Left hindlimb (tissue), 1 donor: ENCODE data around the gene MAP3K5.

Experiments used
- DNase-seq: peaks from one replicate; pipeline ENCODE4 v3.0.0-alpha.2; 2018

The MAP3K5 gene

GRCh38 chr6:136672144-136672543 lies 120.1 kb downstream of the MAP3K5 start:
- DNase-seq: no peak

DNA sequence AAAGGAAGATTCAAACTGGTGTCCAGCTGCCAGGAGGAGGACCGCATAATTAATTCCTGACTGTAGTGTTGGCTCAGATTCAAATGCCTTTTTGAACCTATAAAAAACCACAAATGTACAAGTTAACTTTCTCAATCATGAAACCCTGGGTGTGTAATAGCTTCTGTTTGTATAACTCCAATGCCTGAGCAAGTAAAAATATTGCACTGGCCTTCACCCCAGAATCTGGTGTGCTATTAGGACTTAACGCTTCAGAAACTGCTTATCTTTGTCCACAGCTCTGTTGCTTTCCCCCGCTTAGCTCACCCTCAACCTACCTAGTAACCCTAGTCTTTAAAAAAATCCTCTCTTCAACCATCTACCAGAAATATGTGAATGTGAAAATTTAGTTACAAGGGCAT lies 123.0 kb downstream of the MAP3K5 start:
- DNase-seq: no peak

- no peak for DNase-seq
Measured at GRCh38 chr6:136668571-136668970, 123.7 kb downstream of the MAP3K5 start.

- no peak for DNase-seq
Measured at GRCh38 chr6:136666041-136666440, 126.2 kb downstream of the MAP3K5 start.

DNA sequence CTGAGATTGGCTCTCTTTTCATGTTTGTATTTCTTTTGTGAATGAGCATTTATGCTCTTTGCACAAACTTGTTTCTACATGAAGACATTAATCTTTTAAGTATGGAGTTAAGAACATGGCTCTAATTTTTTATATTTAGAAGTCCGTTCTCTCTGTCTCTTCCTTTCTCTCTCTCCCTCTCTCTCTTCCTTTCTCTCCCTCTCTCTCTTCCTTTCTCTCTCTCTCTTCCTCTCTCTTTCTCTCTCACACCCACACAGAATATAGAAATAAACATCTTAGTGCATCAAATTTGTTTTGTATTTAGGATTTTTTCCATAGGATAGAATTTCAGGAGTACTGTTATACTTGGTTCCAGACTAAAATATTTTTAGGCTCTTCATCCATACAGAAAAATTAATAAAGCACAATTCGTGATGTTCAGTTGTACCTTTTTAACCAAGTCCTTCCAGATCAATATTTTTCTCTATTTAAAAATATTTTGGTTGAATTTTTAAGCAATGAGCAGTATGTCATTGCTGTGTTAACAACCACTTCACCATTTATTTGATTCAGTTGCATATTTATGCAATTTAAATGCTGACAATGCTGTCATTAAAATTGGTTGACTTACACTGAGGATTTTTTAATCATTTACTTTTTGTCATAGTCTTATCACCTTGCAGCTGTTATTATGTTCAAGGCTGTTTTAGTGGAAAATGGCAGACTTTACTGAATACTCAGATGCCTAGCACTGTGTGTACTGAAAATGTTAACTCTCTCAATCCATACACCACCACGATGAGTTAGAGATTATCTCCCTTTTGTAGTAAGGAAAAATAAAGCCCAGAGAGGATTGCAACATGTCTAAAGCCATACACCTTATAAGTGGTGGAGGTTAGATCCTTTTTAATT lies 129.7 kb downstream of the MAP3K5 start:
- DNase-seq: no peak

DNA sequence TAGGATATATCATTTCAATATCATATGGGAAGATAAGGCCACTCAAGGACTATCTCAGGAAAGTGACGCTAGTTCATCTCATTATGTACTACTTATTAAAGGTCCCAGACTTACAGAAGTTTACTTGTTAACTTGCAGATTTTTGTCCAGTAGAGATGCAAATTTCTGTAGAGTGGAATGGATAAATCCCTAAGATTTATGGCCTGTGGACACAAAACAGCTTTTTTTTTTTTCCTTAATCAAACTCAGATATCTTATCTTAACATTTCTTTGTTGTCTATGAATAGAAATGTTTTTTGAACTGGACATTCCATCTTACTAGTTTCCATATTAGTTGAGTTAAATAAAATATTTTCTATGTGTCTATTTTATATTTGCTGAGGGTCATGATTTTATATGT lies 131.6 kb downstream of the MAP3K5 start:
- no peak for DNase-seq

- no peak for DNase-seq
Measured at GRCh38 chr6:136659991-136660499, 132.2 kb downstream of the MAP3K5 start.

GRCh38 chr6:136658711-136659110 lies 133.6 kb downstream of the MAP3K5 start:
- no peak for DNase-seq

DNA sequence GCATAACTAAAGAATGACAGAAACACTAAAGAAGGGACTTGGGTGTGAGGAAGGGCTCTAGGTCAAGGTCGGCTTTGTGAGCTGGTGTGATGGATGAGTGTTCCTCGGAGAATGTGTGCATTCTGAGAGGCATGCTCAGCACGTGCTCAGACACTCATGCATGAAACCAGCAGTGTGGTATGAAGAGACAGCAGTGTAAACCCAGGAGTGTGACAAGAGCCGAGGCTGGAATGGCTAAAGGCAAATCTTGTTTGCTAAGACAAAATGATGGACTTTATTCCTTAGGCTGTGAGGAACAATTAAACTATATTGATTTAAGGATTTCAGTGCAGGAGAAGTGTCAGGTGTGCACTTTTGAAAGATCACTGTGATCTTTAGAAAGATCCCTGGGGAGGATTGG lies 134.6 kb downstream of the MAP3K5 start:
- no peak for DNase-seq

- DNase-seq: no peak
Measured at GRCh38 chr6:136656121-136656520, 136.2 kb downstream of the MAP3K5 start.

DNA sequence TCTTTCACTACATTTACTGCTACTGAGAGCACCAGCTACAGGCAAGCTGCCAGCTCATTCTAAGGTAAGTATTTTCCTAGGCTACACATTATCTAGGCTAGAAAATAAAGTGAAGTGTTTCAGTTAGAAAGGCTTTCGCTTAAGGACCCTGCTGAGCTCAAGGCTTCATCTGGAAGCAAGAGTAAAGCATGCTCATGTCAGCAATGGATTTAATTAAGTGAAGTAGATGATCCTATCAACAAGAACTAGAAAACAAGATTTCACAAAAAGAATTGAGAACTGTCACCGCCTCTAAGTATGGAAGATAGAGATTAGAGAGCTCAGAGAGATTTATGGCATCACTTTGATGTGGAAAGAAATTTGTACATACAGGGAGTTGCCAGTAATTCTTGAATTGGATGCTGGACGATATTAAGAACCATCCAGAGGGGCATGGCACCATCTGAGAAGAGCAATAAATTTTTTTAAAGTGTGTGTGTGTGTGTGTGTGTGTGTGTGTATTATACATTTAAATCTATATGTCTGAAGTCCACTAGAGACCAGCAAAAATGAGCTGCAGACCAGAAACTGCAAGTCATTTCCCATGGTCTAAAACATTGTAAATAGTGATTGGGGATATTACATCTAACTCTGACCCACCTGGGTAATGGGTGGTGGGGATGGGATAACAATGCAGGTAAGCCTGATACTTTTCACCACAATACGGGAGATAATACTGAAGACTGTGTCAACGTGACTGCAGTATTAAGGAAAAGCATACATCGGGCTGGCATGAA lies 136.8 kb downstream of the MAP3K5 start:
- no peak for DNase-seq

GRCh38 chr6:136654086-136654485 lies 138.2 kb downstream of the MAP3K5 start:
- no peak for DNase-seq

DNA sequence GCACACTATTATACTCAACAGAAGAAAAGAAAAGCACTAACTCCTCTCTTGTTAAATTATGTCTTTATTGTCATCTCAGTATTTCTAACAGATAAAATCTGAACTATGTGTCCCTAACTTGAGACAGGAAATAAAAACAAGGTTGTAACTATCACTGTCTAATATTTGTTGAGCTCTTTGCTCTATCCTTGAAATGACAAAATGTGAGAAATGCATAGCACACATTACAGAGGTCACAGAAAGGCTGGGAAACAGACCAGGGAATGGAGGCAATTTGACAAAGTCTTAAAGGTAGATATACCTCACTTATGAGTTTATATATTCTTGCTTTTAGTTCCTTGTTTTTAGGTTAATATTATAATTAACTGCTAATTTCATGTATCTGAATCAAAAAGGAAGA lies 139.6 kb downstream of the MAP3K5 start:
- DNase-seq: no peak

- DNase-seq: no peak
Measured at GRCh38 chr6:136651982-136652381, 140.3 kb downstream of the MAP3K5 start.

DNA sequence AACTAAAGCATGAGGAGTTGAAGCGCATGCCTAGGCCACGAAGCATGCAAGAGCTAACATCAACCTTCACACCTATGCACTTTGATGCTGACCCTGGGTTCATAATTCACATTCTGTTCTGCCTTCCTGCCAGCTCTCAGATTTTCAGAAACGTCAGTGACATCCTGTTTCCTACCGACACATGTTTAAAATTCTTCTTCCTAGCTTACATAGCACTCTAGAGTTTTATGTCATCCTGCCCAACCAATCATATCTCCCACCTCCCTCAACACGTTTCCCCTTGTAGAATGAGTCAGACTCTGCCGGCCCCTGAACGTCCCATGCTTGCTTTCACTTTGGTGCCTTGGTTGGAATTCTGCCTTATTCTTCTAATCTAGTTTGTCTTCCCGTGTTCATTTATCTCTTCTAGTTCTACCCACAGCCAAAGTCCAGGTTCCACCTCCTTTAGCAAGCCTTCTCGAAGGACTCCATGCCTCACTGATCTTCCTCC lies 144.9 kb downstream of the MAP3K5 start:
- DNase-seq: no peak

DNA sequence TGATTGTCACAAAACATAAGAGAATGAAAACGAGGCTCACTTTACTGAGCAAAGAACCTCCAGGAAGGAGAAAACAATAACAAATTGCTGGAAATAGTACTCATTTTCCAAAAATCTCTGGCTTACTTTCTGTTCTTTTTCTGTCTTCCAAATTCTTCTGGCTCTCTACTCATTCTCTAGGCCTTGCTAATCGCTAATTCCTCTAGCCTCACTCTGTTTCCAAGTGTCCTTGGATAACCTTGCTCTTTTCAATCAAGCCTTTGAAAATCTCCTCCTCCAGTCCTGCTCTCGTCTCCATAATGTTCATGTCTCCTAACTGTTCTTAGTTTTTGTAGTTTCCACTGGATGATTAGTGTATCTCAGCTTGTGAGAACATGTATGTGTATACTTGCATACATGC lies 145.9 kb downstream of the MAP3K5 start:
- no peak for DNase-seq

DNA sequence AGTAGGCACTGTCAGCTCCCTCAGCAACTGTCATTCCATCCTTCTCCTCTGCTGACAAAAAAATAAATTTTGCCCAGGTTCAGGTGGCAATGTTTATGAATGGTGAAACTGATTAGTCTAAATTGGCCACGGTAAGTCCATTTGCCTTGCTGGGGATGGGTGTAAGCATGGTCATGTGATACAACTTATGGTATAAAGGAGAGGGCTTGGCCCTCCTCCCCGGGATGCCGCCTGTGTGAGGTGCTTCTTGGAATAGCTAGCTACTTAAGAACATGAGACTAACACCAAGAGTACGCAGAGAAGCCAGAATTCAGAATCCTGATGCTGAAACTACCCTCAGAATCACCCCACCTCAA lies 147.7 kb downstream of the MAP3K5 start:
- no peak for DNase-seq

GRCh38 chr6:136643850-136644596 lies 148.3 kb downstream of the MAP3K5 start:
- peak; percentile 80 for DNase-seq

GRCh38 chr6:136641873-136642465 lies 150.3 kb downstream of the MAP3K5 start:
- DNase-seq: no peak

GRCh38 chr6:136641166-136641565 lies 151.1 kb downstream of the MAP3K5 start:
- DNase-seq: no peak

DNA sequence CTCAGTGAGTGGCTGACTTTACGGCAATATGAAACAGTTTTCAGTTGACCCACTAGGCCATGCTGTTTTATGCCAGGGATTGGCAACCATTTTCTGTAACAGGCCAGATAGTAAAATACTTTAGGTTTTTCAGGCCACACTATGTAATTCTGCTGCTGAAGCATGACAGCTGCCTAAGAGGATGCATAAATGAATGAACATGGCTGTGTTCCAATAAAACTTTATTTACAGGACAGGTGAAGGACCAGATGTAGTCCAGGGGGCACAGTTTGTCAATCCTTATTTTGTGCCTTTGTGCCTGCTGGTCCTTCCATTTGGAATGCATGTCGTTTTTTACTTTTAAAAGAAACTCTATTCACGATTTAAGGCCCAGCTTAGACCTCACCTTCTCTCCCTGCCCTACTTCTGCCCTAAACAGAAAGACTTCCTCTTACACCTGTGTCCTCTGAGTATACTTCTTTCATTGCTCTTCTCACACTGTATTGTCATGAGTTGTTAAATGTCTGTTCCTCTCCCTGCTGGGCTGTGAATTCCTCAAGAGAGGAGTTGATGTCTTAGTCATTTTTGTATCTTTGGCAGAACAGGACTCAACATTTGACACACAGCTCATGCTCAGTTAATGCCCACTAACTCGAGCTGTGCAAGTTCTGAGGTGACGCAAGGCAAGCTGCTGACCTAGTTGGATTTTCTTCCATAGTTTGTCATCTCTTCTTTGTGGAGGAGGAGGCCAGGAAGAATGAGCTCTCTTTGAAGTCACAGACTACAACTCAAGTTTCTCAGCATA lies 152.0 kb downstream of the MAP3K5 start:
- DNase-seq: no peak

DNA sequence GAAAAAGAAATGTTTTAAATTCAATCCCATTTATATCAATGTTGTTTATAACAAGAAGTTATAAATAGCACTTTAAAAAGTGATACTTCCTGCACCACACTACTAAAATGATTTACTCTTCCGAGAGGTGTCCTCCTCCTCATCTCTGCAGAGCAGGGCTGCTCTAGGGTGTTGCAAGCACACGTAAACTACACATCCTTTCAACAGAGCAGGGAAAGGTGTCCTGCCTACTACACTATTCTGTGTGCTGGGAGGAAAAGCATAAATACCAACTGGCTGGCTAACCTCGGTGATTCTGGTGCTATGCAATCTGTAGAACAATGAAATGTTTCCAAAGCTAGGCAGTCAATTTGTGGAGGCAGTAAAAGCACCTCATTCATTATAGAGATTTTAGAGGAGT lies 152.6 kb downstream of the MAP3K5 start:
- DNase-seq: no peak
